ENCODE measurements around the gene PBRM1. TPM values are rescaled to one million over a fixed set of nuclear protein-coding genes. Genes with fewer than 3 reads are reported as not detected.
"Not testable (repeated sequence)": the region's sequence is repeated elsewhere in the genome, so short reads cannot be mapped to it uniquely, and the experiment has no call there.

The PBRM1 gene
- total RNA-seq, 1 donor from 2014 or later, result 131 TPM

DNA sequence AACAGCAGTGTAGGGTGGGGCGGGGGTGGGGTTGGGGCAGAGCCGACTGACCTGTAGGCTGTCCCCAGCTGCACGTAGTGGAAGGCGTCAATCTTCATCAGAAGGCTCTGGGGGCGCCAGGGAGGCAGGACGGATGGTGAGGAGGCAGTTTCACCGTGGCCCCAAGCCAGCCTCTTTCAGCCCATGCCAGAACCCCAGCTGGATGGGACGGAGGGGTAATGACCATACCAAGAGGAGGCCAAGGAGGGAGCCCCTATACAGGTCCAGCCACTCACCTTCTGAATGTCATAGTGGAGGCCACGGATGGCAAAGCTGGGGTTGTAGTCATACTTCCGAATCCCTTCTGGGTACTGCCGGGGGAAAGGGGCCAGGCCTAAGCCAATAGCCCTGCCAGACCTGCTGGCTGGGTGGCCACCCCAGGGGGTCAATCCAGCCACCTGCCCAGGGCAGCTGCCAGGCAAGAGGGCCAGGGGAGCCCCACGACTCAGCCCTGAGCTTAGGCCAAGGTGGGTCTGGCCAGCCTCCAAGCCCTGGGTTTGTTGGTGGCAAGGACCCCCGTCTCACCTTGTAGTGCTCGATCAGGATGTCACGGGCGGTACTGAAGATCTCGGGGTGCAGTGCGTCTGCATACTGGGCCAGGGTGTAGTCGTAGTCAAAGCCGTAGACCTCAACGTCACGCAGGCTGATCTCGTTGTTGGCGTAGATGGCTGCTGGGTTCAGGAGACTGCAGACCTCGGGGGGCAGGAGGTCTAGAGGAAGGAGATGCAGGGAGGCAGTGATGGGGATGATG, 156.9 kb downstream of the PBRM1 start:
- Mint-ChIP-seq H3K27ac (no peak overlapping the region), H3K4me3 (ENCODE audit: low read depth) (no peak overlapping the region), H3K9me3 (ENCODE audit: low read depth) (no peaks in the 10 kb centered on the region), H3K4me1 (ENCODE audit: low read depth) (peaks cover 9% of the 10 kb centered on the region), H3K27me3 (no peaks in the 10 kb centered on the region), H3K36me3 (ENCODE audit: insufficient read depth) (peaks cover 8% of the 10 kb centered on the region)
- no peak for DNase-seq (ENCODE audit: low spot score, unreplicated experiment)
- TF ChIP-seq, protein P1, sequence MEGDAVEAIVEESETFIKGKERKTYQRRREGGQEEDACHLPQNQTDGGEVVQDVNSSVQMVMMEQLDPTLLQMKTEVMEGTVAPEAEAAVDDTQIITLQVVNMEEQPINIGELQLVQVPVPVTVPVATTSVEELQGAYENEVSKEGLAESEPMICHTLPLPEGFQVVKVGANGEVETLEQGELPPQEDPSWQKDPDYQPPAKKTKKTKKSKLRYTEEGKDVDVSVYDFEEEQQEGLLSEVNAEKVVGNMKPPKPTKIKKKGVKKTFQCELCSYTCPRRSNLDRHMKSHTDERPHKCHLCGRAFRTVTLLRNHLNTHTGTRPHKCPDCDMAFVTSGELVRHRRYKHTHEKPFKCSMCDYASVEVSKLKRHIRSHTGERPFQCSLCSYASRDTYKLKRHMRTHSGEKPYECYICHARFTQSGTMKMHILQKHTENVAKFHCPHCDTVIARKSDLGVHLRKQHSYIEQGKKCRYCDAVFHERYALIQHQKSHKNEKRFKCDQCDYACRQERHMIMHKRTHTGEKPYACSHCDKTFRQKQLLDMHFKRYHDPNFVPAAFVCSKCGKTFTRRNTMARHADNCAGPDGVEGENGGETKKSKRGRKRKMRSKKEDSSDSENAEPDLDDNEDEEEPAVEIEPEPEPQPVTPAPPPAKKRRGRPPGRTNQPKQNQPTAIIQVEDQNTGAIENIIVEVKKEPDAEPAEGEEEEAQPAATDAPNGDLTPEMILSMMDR (IDR thresholded peaks at IDR 0.05; ENCODE audit: unreplicated experiment), result no peak

DNA sequence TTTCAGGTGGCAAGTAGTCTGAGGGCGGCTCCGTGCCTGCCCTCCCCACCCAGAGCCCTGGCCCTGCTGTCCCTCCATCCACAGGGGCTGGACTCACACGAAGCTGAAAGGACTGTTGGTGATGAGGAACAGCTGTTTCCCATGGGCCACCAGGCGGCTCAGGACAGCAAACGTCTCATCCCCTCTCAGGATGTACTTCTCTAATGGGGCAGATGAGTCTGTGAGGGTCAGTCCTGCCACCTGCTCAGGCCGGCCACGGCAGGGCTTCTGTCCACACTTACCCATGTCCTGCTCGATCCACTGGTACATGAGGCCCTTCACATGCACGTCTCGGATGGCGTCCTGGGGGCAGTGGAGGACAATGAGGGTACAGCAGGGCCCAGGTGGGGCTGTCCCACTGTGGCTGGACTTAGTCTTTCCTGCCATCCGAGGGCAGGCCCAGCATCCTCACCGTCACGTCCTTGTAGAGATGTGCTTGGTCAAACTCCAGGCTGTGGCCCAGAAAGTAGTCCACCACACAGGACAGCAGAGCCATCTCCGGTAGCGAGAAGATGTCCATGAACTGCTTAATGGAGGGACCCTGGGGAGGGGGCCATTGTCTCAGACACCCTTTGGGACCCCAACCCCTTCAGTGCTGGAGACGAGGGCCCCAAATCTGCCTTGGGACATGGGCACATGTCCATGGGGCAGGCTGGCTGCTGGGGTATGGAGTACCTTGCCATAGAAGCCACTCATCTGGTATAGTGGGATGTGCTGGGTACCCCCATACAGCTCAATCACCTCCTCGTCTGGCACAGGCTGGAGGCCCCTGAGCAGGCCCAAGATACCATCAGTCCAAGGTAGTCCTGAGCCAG, 157.8 kb downstream of the PBRM1 start:
- TF ChIP-seq, protein P1 (IDR thresholded peaks at IDR 0.05; ENCODE audit: unreplicated experiment), result no peak
- Mint-ChIP-seq H3K27me3 (no peaks in the 10 kb centered on the region), H3K4me1 (ENCODE audit: low read depth) (peaks cover 9% of the 10 kb centered on the region), H3K4me3 (ENCODE audit: low read depth) (no peak overlapping the region), H3K36me3 (ENCODE audit: insufficient read depth) (peaks cover 8% of the 10 kb centered on the region), H3K9me3 (ENCODE audit: low read depth) (no peaks in the 10 kb centered on the region), H3K27ac (no peak overlapping the region)
- DNase-seq (ENCODE audit: low spot score, unreplicated experiment), result no peak

DNA sequence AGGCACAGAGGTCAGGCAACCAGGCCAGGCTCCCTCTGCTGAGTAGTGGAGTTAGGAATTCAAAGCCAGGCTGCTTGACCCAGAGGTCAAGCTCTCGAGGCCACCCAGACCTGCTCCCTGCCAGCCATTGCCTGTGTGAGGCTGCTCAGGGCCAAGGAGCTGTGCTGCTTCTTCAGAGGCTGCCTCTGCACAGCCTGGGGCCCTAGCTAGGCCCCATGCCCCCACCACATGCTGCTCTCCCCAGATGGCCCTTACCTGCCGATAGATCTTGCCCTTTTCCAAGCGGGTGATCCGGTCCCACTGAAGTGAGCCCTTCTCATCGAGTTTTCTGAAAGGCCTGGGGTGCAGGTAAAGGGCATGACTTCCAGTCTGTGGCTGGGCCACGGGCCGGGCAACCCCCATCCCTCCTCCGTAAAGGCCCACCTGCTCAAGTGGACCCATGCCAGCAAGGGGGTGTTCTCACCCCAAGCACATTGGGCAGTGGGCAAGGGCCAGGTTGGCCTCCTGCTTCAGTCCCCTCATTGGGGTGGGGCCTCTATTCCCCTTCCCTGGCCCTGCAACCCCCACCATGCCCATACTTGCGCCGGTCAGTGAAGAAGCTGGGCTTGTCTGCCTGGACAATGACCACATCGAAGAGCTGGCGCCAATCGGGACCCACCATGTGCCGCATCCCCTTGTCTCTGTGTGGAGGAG, 158.5 kb downstream of the PBRM1 start:
- H3K36me3 Mint-ChIP-seq (ENCODE audit: insufficient read depth), result peaks cover 8% of the 10 kb centered on the region
- H3K9me3 Mint-ChIP-seq (ENCODE audit: low read depth), result no peaks in the 10 kb centered on the region
- no peaks in the 10 kb centered on the region for H3K27me3 Mint-ChIP-seq
- H3K27ac Mint-ChIP-seq, result no peak overlapping the region
- no peak for DNase-seq (ENCODE audit: low spot score, unreplicated experiment)
- no peak overlapping the region for H3K4me3 Mint-ChIP-seq (ENCODE audit: low read depth)
- H3K4me1 Mint-ChIP-seq (ENCODE audit: low read depth), result peaks cover 4% of the 10 kb centered on the region
- TF ChIP-seq, protein P1 (IDR thresholded peaks at IDR 0.05; ENCODE audit: unreplicated experiment), result no peak

DNA sequence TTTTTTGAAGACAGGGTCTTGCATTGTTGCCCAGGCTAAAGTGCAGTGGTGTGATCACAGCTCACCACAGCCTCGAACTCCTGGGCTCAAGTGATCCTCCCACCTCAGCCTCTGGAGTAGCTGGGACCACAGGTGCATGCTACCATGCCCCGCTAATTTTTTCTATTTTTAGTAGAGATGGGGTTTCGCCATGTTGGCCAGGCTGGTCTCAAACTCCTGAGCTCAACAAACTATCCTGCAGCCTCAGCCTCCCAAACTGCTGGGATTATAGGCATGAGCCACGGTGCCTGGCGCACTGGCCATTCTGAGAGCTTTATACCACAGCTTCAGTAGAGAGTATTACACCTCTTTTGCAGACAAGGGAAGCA, 159.1 kb downstream of the PBRM1 start:
- H3K4me1 Mint-ChIP-seq (ENCODE audit: low read depth); H3K4me3 Mint-ChIP-seq (ENCODE audit: low read depth); H3K27ac Mint-ChIP-seq; DNase-seq (ENCODE audit: low spot score, unreplicated experiment); H3K27me3 Mint-ChIP-seq; H3K9me3 Mint-ChIP-seq (ENCODE audit: low read depth); H3K36me3 Mint-ChIP-seq (ENCODE audit: insufficient read depth): not testable (repeated sequence)

DNA sequence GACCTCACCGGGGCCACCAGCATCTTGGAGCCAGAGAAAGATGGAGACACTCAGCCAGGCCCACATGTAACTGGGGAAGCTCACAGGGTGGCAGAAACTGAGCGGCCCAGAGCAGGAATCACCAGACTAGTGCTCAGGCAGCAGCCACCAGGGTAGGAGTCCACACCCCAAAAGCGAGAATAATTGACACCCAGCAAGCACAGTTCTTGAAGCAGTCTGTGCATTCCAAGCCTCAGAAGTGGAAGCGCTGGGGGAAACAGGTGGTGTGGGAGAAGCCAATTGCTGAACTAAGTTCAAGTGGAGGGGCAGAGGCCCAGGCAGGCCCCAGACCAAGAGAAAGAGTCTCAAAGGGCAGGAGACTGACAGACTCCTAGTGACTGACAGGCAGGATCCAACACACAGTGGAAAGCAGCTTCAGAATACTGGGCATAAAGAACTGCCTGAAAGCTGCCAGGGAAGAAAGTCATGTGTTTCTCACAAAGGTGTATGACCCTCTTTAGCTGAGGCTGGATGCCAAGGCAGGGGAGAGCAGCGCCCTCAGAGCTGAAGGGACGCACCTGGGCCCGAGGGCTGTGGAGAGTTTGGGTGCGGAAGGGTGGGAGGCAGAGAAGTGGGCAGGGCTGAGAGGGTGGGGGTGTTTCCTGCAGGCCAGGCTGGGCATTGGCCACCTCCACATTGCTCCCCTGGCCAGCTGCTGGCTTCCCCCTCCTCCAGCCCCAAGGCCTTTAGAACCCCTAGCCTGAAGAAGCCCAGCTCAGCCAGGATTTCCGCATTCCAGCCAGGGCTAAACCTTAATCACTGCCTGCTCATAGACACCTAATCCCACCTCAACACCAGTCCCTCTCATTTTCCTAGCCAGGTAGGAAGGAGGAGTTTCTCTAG, 159.8 kb downstream of the PBRM1 start:
- no peak overlapping the region for H3K4me3 Mint-ChIP-seq (ENCODE audit: low read depth)
- peaks cover 8% of the 10 kb centered on the region for H3K36me3 Mint-ChIP-seq (ENCODE audit: insufficient read depth)
- DNase-seq (ENCODE audit: low spot score, unreplicated experiment), result no peak
- H3K9me3 Mint-ChIP-seq (ENCODE audit: low read depth), result no peaks in the 10 kb centered on the region
- no peak overlapping the region for H3K27ac Mint-ChIP-seq
- H3K27me3 Mint-ChIP-seq, result no peaks in the 10 kb centered on the region
- TF ChIP-seq, protein P1 (IDR thresholded peaks at IDR 0.05; ENCODE audit: unreplicated experiment), result no peak
- H3K4me1 Mint-ChIP-seq (ENCODE audit: low read depth), result peaks cover 1% of the 10 kb centered on the region

All from progenitor cell of endocrine pancreas (in vitro differentiated cells).